GM12892 (cell line): ENCODE results near the gene SLC12A9.

ENCODE experiments used
- POLR2A ChIP-seq: IDR thresholded peaks from 2 replicates; pipeline ENCODE4 v1.6.1; 2011; ENCODE audit warnings: low read depth, low read length, control low read depth
- POLR2AphosphoS5 ChIP-seq: IDR thresholded peaks from 2 replicates; pipeline ENCODE4 v1.6.1; 2011; ENCODE audit warnings: low read depth, low read length, control low read depth
- TAF1 ChIP-seq: IDR thresholded peaks from 2 replicates; pipeline ENCODE4 v1.6.1; 2011; ENCODE audit warnings: low read depth, mild to moderate bottlenecking, control low read depth, low read length, borderline replicate concordance

DNA sequence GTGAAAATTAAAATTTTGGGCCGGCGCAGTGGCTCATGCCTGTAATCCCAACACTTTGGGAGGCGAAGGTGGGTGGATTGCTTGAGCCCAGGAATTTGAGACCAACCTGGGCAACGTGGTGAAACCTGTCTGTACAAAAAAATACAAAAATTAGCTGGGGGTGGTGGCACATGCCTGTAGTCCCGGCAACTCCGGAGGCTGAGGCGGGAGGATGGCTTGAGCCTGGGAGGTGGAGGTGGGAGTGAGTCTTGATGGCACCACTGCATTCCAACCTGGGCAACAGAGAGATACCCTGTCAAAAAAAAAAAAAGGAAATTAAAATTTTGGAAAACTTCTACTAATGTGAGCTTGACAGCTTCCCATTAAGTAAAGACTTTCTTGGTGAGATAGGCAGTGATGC, 25.5 kb downstream of the SLC12A9 start:
- TF ChIP-seq POLR2A (no peak), POLR2AphosphoS5 (no peak), TAF1 (no peak)
